Measurements from ENCODE around the gene HDDC3. TPM values are rescaled to one million over a fixed set of nuclear protein-coding genes. Genes with fewer than 3 reads are reported as not detected.
A peak's percentile ranks its signal among the peaks of the same experiment; 100 is the strongest.

HDDC3 gene
- total and polyA plus RNA-seq, 4 experiments from 2014 or later: 27.4 to 38.7 (median 31.4) TPM

DNA sequence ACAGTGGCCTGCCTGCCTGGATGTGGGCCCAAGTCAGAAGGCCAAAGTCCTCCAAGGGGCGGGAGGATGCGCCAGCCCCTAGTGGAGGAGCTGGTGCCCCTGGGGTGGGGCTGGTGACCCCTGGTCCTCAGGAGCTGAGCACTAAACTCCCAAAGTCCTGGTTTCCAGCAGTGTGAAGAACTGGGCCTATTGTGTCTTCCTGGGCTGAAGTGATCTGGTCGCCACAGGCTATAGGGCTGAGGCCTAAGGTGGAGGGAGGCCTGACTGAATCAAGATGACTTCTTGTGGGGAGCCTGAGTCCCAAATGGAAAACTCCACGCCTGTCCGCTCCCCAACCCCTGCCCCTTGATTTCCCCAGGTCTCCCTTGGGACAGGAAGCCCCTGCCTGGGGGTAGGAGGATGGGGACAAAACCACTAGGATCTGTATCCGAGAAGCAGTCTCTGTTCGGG, 48.8 kb downstream of the HDDC3 start:
- peaks cover 23% of the 10 kb centered on the region for H3K36me3 ChIP-seq (ENCODE audit: insufficient read depth, low read length)
- H3K27me3 ChIP-seq (ENCODE audit: insufficient read depth, low read length): no peaks in the 10 kb centered on the region
- Mint-ChIP-seq H3K27ac (peak overlapping the region in 1 of 7 donors; percentile 27), H3K36me3 (peaks cover 5 to 28% of the 10 kb centered on the region in 2 donors), H3K9me3 (no peaks in the 10 kb centered on the region), H3K4me3 (peak overlapping the region in 1 of 8 donors; percentile 52), H3K4me1 (peaks cover 2 to 17% (median 8%) of the 10 kb centered on the region in 4 donors), H3K27me3 (peaks cover 5 to 9% of the 10 kb centered on the region in 2 donors)
- H3K27ac ChIP-seq (ENCODE audit: low read depth, low read length): no peak overlapping the region
- DNase-seq: no peak
- intact Hi-C loops (cut with micrococcal nuclease): no loop called here
- H3K9me3 ChIP-seq (ENCODE audit: control insufficient read depth in 1 of 2, low read length in 2 of 2): no peaks in the 10 kb centered on the region
- ChIA-PET CTCF (ENCODE audit: partially characterized antibody) (interaction anchor here (1.0 kb wide), 2 partner anchors 14 to 137 kb away, joined by 3 read pairs; no protein-coding TSS in a partner anchor), POLR2A (ENCODE audit: partially characterized antibody) (no interaction called here)
- no peak overlapping the region for H3K4me3 ChIP-seq (ENCODE audit: low read length in 2 of 2)
- H3K4me1 ChIP-seq (ENCODE audit: insufficient read depth, low read length): peaks cover 5% of the 10 kb centered on the region

GRCh38 chr15:90882781-90883525, 49.4 kb downstream of the HDDC3 start:
- Mint-ChIP-seq H3K4me1 (peaks cover 2 to 17% (median 8%) of the 10 kb centered on the region in 4 donors), H3K36me3 (peaks cover 11 to 34% of the 10 kb centered on the region in 2 donors), H3K27me3 (peaks cover 2 to 9% of the 10 kb centered on the region in 2 donors), H3K4me3 (peak overlapping the region in 1 of 8 donors; percentile 13), H3K27ac (peak overlapping the region in 3 of 7 donors; percentile 27 to 72 (median 72)), H3K9me3 (no peaks in the 10 kb centered on the region)
- Histone ChIP-seq H3K9me3 (ENCODE audit: control insufficient read depth in 1 of 2, low read length in 2 of 2) (no peaks in the 10 kb centered on the region), H3K27me3 (ENCODE audit: insufficient read depth, low read length) (no peaks in the 10 kb centered on the region), H3K36me3 (ENCODE audit: insufficient read depth, low read length) (peaks cover 29% of the 10 kb centered on the region), H3K4me3 (ENCODE audit: low read length in 2 of 2) (no peak overlapping the region), H3K27ac (ENCODE audit: low read depth, low read length) (no peak overlapping the region), H3K4me1 (ENCODE audit: insufficient read depth, low read length) (peaks cover 5% of the 10 kb centered on the region)
- POLR2A ChIA-PET (ENCODE audit: partially characterized antibody): interaction anchor here (0.8 kb wide), 1 partner anchor 343 kb away, joined by 3 read pairs; no protein-coding TSS in a partner anchor
- CTCF ChIA-PET (ENCODE audit: partially characterized antibody): no interaction called here
- intact Hi-C loops (cut with micrococcal nuclease): no loop called here
- no peak for DNase-seq

DNA sequence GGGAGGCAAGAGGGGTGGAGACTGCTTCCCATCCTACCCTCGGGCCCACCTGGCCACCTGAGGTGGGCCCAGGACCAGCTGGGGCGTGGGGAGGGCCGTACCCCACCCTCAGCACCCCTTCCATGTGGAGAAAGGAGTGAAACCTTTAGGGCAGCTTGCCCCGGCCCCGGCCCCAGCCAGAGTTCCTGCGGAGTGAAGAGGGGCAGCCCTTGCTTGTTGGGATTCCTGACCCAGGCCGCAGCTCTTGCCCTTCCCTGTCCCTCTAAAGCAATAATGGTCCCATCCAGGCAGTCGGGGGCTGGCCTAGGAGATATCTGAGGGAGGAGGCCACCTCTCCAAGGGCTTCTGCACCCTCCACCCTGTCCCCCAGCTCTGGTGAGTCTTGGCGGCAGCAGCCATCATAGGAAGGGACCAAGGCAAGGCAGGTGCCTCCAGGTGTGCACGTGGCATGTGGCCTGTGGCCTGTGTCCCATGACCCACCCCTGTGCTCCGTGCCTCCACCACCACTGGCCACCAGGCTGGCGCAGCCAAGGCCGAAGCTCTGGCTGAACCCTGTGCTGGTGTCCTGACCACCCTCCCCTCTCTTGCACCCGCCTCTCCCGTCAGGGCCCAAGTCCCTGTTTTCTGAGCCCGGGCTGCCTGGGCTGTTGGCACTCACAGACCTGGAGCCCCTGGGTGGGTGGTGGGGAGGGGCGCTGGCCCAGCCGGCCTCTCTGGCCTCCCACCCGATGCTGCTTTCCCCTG, 50.2 kb downstream of the HDDC3 start:
- DNase-seq: no peak
- no peak overlapping the region for H3K27ac ChIP-seq (ENCODE audit: low read depth, low read length)
- peaks cover 5% of the 10 kb centered on the region for H3K4me1 ChIP-seq (ENCODE audit: insufficient read depth, low read length)
- peaks cover 16 to 41% of the 10 kb centered on the region in 2 donors for H3K36me3 Mint-ChIP-seq
- H3K9me3 Mint-ChIP-seq: no peaks in the 10 kb centered on the region
- H3K4me1 Mint-ChIP-seq: peaks cover 2 to 17% (median 8%) of the 10 kb centered on the region in 4 donors
- peaks cover 2 to 5% of the 10 kb centered on the region in 2 donors for H3K27me3 Mint-ChIP-seq
- no peak overlapping the region for H3K27ac Mint-ChIP-seq
- POLR2A ChIA-PET (ENCODE audit: partially characterized antibody): interaction anchor here (0.8 to 1.3 kb wide), 3 partner anchors 8 to 342 kb away, joined by 3 read pairs; no protein-coding TSS in a partner anchor
- H3K36me3 ChIP-seq (ENCODE audit: insufficient read depth, low read length): peaks cover 35% of the 10 kb centered on the region
- no peak overlapping the region for H3K4me3 ChIP-seq (ENCODE audit: low read length in 2 of 2)
- no peaks in the 10 kb centered on the region for H3K9me3 ChIP-seq (ENCODE audit: control insufficient read depth in 1 of 2, low read length in 2 of 2)
- no peaks in the 10 kb centered on the region for H3K27me3 ChIP-seq (ENCODE audit: insufficient read depth, low read length)
- intact Hi-C loops (cut with micrococcal nuclease): no loop called here
- H3K4me3 Mint-ChIP-seq: no peak overlapping the region
- CTCF ChIA-PET (ENCODE audit: partially characterized antibody): interaction anchor here (1.4 kb wide), 1 partner anchor 234 kb away, joined by 3 read pairs; no protein-coding TSS in a partner anchor

GRCh38 chr15:90881181-90881977, 51.0 kb downstream of the HDDC3 start:
- H3K9me3 Mint-ChIP-seq: no peaks in the 10 kb centered on the region
- peaks cover 2 to 5% of the 10 kb centered on the region in 2 donors for H3K27me3 Mint-ChIP-seq
- no peak for DNase-seq
- no peak overlapping the region for H3K4me3 Mint-ChIP-seq
- H3K27ac ChIP-seq (ENCODE audit: low read depth, low read length): no peak overlapping the region
- ChIA-PET POLR2A (ENCODE audit: partially characterized antibody) (interaction anchor here (0.9 to 1.3 kb wide), 2 partner anchors 8 to 10 kb away, joined by 3 read pairs; no protein-coding TSS in a partner anchor), CTCF (ENCODE audit: partially characterized antibody) (interaction anchor here (1.4 kb wide), 1 partner anchor 234 kb away, joined by 3 read pairs; no protein-coding TSS in a partner anchor)
- intact Hi-C loops (cut with micrococcal nuclease): no loop called here
- H3K4me1 ChIP-seq (ENCODE audit: insufficient read depth, low read length): peaks cover 5% of the 10 kb centered on the region
- H3K36me3 ChIP-seq (ENCODE audit: insufficient read depth, low read length): peaks cover 42% of the 10 kb centered on the region
- H3K27ac Mint-ChIP-seq: no peak overlapping the region
- no peaks in the 10 kb centered on the region for H3K27me3 ChIP-seq (ENCODE audit: insufficient read depth, low read length)
- H3K9me3 ChIP-seq (ENCODE audit: control insufficient read depth in 1 of 2, low read length in 2 of 2): no peaks in the 10 kb centered on the region
- H3K4me3 ChIP-seq (ENCODE audit: low read length in 2 of 2): no peak overlapping the region
- peaks cover 2 to 17% (median 8%) of the 10 kb centered on the region in 4 donors for H3K4me1 Mint-ChIP-seq
- peaks cover 16 to 48% of the 10 kb centered on the region in 2 donors for H3K36me3 Mint-ChIP-seq

DNA sequence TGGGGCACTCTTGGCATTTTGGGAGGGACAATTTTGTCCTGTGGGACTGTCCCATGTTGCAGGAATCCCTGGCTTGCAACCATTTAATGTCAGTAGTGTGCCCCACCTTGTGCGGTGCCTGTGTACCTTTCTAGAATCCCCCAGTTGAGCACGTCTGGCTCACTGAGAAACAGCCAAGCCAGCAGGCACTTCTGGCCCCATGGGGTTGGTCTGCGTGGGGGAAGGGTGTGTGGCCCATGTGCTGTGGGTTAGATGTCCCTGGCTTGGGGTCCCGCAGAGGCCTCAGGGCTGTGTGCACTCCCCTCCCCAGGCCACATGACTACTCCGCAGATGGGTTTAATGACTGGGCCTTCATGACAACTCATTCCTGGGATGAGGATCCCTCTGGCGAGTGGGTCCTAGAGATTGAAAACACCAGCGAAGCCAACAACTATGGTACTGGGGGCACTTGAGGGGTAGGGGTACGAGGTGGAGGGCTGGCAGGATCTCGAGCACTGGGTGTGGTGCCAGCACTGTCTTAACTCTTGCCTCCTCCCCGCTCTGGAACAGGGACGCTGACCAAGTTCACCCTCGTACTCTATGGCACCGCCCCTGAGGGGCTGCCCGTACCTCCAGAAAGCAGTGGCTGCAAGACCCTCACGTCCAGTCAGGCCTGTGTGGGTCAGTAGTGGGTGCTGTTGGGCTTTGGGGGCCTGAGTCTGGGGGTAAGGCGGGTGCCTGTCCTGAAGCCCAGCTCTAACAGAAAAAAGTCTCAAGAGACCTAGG, 51.8 kb downstream of the HDDC3 start:
- H3K4me1 Mint-ChIP-seq: peaks cover 0 to 10% (median 5%) of the 10 kb centered on the region in 4 donors
- Histone ChIP-seq H3K4me3 (ENCODE audit: low read length in 2 of 2) (no peak overlapping the region), H3K27me3 (ENCODE audit: insufficient read depth, low read length) (no peaks in the 10 kb centered on the region), H3K4me1 (ENCODE audit: insufficient read depth, low read length) (peaks cover 1% of the 10 kb centered on the region), H3K36me3 (ENCODE audit: insufficient read depth, low read length) (peaks cover 44% of the 10 kb centered on the region), H3K9me3 (ENCODE audit: control insufficient read depth in 1 of 2, low read length in 2 of 2) (no peaks in the 10 kb centered on the region), H3K27ac (ENCODE audit: low read depth, low read length) (no peak overlapping the region)
- no peaks in the 10 kb centered on the region for H3K9me3 Mint-ChIP-seq
- intact Hi-C loops (cut with micrococcal nuclease): no loop called here
- POLR2A ChIA-PET (ENCODE audit: partially characterized antibody): no interaction called here
- H3K27ac Mint-ChIP-seq: no peak overlapping the region
- H3K36me3 Mint-ChIP-seq: peaks cover 16 to 51% of the 10 kb centered on the region in 2 donors
- CTCF ChIA-PET (ENCODE audit: partially characterized antibody): interaction anchor here (1.4 kb wide), 1 partner anchor 233 kb away, joined by 3 read pairs; no protein-coding TSS in a partner anchor
- H3K27me3 Mint-ChIP-seq: peaks cover 0 to 2% of the 10 kb centered on the region in 2 donors
- DNase-seq: no peak
- H3K4me3 Mint-ChIP-seq: no peak overlapping the region
